ENCODE measurements around the gene LINGO3.

- no peak for TF ChIP-seq CTCF (IDR thresholded peaks at IDR 0.05)
- TF ChIP-seq POLR2A (IDR thresholded peaks at IDR 0.05): no peak
Measured at GRCh38 chr19:2260341-2260805, 47.6 kb downstream of the LINGO3 start.
